Measurements from ENCODE around the gene MAP3K5. TPM values are rescaled to one million over a fixed set of nuclear protein-coding genes. Genes with fewer than 3 reads are reported as not detected.

Gene MAP3K5
- total and polyA plus RNA-seq, 2 donors (not counting 3 experiments of a cell fraction or from before 2014, with no cell fraction given), result 1.5 to 7.0 TPM

GRCh38 chr6:136767570-136768309, 24.5 kb downstream of the MAP3K5 start:
- DNase-seq (ENCODE audit: low read depth, low spot score) (no peak), FAIRE-seq (no peak)
- Histone ChIP-seq H3K9me1 (replicated peaks; ENCODE audit: control insufficient read depth, extremely low read depth, insufficient read depth, low read length) (no peaks in the 10 kb centered on the region), H2AFZ (ENCODE audit: low read depth, low read length) (no peak overlapping the region), H3K4me1 (ENCODE audit: control insufficient read depth, extremely low read depth, insufficient read depth, low read length) (no peaks in the 10 kb centered on the region), H3K4me2 (ENCODE audit: insufficient read depth, low read length) (no peak overlapping the region), H3K79me2 (ENCODE audit: control insufficient read depth, insufficient read depth, low read length) (peaks cover 6% of the 10 kb centered on the region), H3K27me3 (ENCODE audit: control insufficient read depth in 2 of 2, insufficient read depth in 2 of 2, low read length in 2 of 2) (no peaks in the 10 kb centered on the region), H3K4me3 (replicated peaks in 1 of 3; ENCODE audit: insufficient read depth in 1 of 3, low read depth in 1 of 3, low read length in 3 of 3) (no peak overlapping the region), H3K27ac (ENCODE audit: insufficient read depth, low read depth, low read length) (no peak overlapping the region), H3K36me3 (ENCODE audit: control insufficient read depth in 2 of 2, extremely low read depth in 1 of 2, insufficient read depth in 2 of 2, low read length in 2 of 2) (no peaks in the 10 kb centered on the region), H4K20me1 (replicated peaks; ENCODE audit: control insufficient read depth, extremely low read depth, insufficient read depth, low read length) (no peaks in the 10 kb centered on the region), H3K9ac (replicated peaks; ENCODE audit: extremely low read depth, insufficient read depth, low read length) (no peak overlapping the region), H3K9me3 (replicated peaks; ENCODE audit: control insufficient read depth, insufficient read depth, low read length) (no peaks in the 10 kb centered on the region)
- intact Hi-C loops (cut with micrococcal nuclease), result no loop called here
- dilution Hi-C loops (cut with MboI; ENCODE audit: extremely low pct_ligation_motif_present, low sequenced_read_pairs), result no loop called here
- ChIA-PET POLR2A (no interaction called here), CTCF (interaction anchor here (1.4 kb wide), 1 partner anchor 24 kb away, joined by 3 read pairs; the partner anchor contains the start of gene MAP3K5)
- no TSS peak for BruUV-seq (replicated peaks)
- TF ChIP-seq MAX (IDR thresholded peaks at IDR 0.05; ENCODE audit: insufficient read depth, insufficient read length) (no peak), CTCF (IDR thresholded peaks at IDR 0.05; ENCODE audit: extremely low read depth in 1 of 2, insufficient read depth in 1 of 2, low read depth in 1 of 2, low read length in 2 of 2) (no peak), MYC (IDR thresholded peaks at IDR 0.05; ENCODE audit: low read depth, low read length) (no peak), GATA2 (IDR thresholded peaks at IDR 0.05; ENCODE audit: insufficient read depth, insufficient read length, low read depth, low read length) (no peak), EZH2 (IDR thresholded peaks at IDR 0.05; ENCODE audit: borderline replicate concordance, low read depth, low read length, severe bottlenecking) (no peak), POLR2A (IDR thresholded peaks at IDR 0.05; ENCODE audit: low read depth, low read length) (no peak), POLR2AphosphoS5 (IDR thresholded peaks at IDR 0.05; ENCODE audit: insufficient read depth, low read depth, low read length) (no peak), FOS (IDR thresholded peaks at IDR 0.05; ENCODE audit: borderline replicate concordance, insufficient read depth, low read length) (no peak), JUN (IDR thresholded peaks at IDR 0.05; ENCODE audit: borderline replicate concordance, insufficient read depth, insufficient read length, low read depth) (no peak)

Data from endothelial cell of umbilical vein (primary cell).